Type B pancreatic cell (in vitro differentiated cells): ENCODE data around the gene RAD9A. TPM values are rescaled to one million over a fixed set of nuclear protein-coding genes. Genes with fewer than 3 reads are reported as not detected.
"Not testable (repeated sequence)": the region's sequence is repeated elsewhere in the genome, so short reads cannot be mapped to it uniquely, and the experiment has no call there.

ENCODE experiments used
- DNase-seq: peaks from one replicate; pipeline ENCODE4 v3.0.0; 2021; ENCODE audit warnings: mixed read lengths; ENCODE audit not compliant: unreplicated experiment; ENCODE audit errors: extremely low spot score
- H3K27ac Mint-ChIP-seq: 2 replicates; pipeline ENCODE4 v1.8.0; 2021; ENCODE audit warnings: mild to moderate bottlenecking, mixed read lengths
- H3K27me3 Mint-ChIP-seq: 2 replicates; pipeline ENCODE4 v1.8.0; 2021; ENCODE audit warnings: mixed read lengths
- H3K36me3 Mint-ChIP-seq: 2 replicates; pipeline ENCODE4 v1.8.0; 2021; ENCODE audit warnings: mixed read lengths
- H3K4me1 Mint-ChIP-seq: one replicate; pipeline ENCODE4 v1.8.0; 2021; ENCODE audit warnings: mixed read lengths; ENCODE audit not compliant: unreplicated experiment
- H3K4me3 Mint-ChIP-seq: 2 replicates; pipeline ENCODE4 v1.8.0; 2021; ENCODE audit warnings: mild to moderate bottlenecking, mixed read lengths
- H3K9me3 Mint-ChIP-seq: 2 replicates; pipeline ENCODE4 v1.8.0; 2021; ENCODE audit warnings: mixed read lengths
- total RNA-seq: library from RNA; stranded (reverse); gene quantifications from 2 replicates; pipeline ENCODE4 v1.2.1, GENCODE V29; 2021; ENCODE audit warnings: low replicate concordance
- TF ChIP-seq, protein P1 (sequence below): fragments of 200-600 bp; sonication (generic); conservative IDR thresholded peaks from 2 replicates; pipeline ENCODE4 v1.5.0; 2021; ENCODE audit warnings: antibody characterized with exemption, mild to moderate bottlenecking

RAD9A gene
- total RNA-seq, 1 donor from 2014 or later, result 41.2 TPM

DNA sequence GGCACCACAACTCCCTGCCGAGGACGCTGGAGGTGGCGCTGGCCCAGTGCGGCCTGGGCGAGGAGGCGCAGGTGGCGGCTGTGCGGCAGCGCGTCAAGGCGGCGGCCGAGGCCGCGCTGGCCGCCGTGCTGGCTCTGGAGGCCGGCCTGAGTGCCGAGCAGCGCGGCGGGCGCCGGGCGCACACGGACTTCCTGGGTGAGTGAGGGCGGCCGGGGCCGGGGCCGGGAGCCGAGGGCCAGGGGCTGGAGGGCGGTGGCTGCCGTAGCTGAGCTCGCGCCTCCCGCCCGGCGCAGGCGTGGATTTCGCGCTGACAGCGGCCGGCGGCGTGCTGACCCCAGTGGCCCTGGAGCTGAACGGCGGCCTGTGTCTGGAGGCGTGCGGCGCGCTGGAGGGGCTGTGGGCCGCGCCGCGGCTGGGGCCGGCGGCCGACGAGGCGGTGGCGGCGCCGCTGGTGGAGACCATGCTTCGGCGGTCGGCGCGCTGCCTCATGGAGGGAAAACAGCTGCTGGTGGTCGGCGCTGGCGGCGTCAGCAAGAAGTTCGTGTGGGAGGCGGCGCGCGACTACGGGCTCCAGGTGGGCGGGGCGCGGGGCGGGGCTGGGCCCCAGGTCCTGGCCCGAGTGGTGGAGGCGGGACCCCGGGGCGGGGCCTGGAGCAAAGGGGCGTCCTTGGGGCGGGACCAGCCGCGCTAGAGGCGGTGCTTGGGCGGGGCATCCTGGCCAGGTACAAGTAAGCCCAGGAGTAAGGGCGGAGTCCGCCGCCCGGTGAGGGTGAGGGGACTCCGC lies 29.1 kb downstream of the RAD9A start:
- H3K36me3 Mint-ChIP-seq, result no peaks in the 10 kb centered on the region
- peak; percentile 99 for DNase-seq
- TF ChIP-seq, protein P1, sequence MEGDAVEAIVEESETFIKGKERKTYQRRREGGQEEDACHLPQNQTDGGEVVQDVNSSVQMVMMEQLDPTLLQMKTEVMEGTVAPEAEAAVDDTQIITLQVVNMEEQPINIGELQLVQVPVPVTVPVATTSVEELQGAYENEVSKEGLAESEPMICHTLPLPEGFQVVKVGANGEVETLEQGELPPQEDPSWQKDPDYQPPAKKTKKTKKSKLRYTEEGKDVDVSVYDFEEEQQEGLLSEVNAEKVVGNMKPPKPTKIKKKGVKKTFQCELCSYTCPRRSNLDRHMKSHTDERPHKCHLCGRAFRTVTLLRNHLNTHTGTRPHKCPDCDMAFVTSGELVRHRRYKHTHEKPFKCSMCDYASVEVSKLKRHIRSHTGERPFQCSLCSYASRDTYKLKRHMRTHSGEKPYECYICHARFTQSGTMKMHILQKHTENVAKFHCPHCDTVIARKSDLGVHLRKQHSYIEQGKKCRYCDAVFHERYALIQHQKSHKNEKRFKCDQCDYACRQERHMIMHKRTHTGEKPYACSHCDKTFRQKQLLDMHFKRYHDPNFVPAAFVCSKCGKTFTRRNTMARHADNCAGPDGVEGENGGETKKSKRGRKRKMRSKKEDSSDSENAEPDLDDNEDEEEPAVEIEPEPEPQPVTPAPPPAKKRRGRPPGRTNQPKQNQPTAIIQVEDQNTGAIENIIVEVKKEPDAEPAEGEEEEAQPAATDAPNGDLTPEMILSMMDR, result peak; percentile 19
- peak overlapping the region; percentile 82 for H3K27ac Mint-ChIP-seq
- peaks cover 14% of the 10 kb centered on the region for H3K27me3 Mint-ChIP-seq
- H3K9me3 Mint-ChIP-seq, result no peaks in the 10 kb centered on the region
- peak overlapping the region; percentile 81 for H3K4me3 Mint-ChIP-seq
- peaks cover 13% of the 10 kb centered on the region for H3K4me1 Mint-ChIP-seq

DNA sequence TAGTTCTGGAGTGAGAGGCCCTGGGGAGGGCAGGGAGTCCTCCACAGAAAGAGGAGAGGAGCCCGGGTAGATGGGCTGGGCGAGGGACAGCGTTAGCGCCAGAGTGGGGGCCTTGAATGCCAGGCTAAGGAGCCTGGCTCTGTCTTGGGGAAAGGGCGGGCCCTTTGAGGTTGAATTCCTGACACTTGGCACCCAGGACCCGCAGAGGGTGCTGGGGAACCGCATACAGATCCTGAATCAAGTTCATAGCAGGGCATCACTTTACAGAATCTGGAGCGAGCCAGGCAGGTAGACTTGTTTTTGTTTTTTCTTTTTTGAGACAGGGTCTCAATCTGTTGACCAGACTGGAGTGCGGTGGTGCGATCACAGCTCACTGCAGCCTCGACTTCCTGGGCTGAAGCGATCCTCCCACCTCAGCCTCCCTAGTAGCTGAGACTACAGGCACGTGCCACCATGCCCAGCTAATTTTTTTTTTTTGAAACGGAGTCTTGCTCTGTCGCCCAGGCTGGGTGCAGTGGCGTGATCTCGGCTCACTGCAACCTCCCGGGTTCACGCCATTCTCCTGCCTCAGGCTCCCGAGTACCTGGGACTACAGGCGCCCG lies 29.7 kb downstream of the RAD9A start:
- DNase-seq, result no peak
- peak overlapping the region; percentile 81 for H3K4me3 Mint-ChIP-seq
- H3K27ac Mint-ChIP-seq, result peak overlapping the region; percentile 82
- no peaks in the 10 kb centered on the region for H3K36me3 Mint-ChIP-seq
- H3K9me3 Mint-ChIP-seq, result no peaks in the 10 kb centered on the region
- TF ChIP-seq, protein P1, result no peak
- H3K27me3 Mint-ChIP-seq, result peaks cover 7% of the 10 kb centered on the region
- peaks cover 8% of the 10 kb centered on the region for H3K4me1 Mint-ChIP-seq

DNA sequence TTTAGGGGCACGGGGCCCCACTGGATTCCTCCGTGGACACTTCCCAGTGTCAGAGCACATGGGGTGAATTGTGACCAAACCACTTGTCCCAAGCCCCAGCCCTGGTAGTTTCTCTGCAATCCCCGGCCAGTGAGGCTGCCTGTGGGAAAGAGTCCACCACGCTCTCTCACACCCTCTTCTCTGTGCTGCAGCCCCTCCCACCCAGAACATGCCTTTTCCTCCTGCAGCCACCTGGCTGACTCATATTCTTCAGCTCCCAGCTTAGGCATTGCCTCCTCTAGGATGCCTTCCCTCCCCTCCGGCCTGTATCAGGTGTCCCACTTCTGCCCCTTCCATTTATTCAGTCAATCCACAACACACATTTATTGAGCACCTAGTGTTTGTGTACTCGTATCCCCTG lies 31.1 kb downstream of the RAD9A start:
- no peak for DNase-seq
- Mint-ChIP-seq H3K27me3 (no peaks in the 10 kb centered on the region), H3K4me3 (peak overlapping the region; percentile 66), H3K9me3 (no peaks in the 10 kb centered on the region), H3K36me3 (no peaks in the 10 kb centered on the region), H3K4me1 (peaks cover 8% of the 10 kb centered on the region), H3K27ac (peak overlapping the region; percentile 87)
- TF ChIP-seq, protein P1, result no peak

DNA sequence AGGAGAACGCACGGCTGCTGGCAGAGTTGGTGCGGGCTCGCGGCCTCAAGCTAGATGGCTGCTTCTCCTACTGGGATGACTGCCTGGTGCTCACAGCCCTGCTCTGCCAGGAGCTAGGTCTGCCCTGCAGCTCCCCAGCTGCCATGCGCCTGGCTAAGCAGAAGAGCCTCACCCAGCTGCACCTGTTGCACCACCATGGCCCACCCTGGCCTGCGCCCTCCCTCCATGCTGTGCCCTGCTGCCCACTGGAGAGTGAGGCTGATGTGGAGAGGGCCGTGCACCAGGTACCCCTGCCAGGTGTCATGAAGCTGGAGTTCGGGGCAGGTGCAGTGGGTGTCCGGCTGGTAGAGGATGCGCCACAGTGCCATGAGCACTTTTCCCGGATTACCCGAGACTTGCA lies 31.7 kb downstream of the RAD9A start:
- Mint-ChIP-seq H3K27me3 (no peaks in the 10 kb centered on the region), H3K4me3 (no peak overlapping the region), H3K27ac (no peak overlapping the region), H3K9me3 (no peaks in the 10 kb centered on the region), H3K4me1 (peaks cover 12% of the 10 kb centered on the region), H3K36me3 (no peaks in the 10 kb centered on the region)
- TF ChIP-seq, protein P1, result no peak
- no peak for DNase-seq

DNA sequence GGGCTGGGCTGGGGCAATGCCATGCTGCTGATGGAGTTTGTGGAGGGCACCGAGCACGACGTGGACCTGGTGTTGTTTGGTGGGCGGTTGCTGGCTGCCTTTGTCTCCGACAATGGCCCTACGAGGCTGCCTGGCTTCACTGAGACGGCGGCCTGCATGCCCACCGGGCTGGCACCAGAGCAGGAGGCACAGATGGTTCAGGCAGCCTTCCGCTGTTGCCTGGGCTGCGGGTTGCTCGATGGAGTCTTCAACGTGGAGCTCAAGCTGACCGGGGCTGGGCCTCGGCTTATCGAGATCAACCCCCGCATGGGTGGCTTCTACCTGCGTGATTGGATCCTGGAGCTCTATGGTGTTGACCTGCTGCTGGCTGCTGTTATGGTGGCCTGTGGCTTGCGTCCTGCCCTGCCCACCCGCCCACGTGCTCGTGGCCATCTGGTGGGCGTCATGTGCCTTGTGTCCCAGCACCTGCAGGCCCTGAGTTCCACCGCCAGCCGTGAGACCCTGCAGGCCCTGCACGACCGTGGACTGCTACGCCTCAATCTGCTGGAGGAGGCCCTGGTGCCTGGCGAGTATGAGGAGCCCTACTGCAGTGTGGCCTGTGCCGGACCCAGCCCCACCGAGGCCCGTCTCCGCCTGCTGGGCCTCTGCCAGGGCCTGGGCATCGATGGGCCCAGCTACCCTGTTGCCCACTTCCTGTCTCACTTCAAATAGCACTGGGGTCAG lies 32.3 kb downstream of the RAD9A start:
- Mint-ChIP-seq H3K4me3 (no peak overlapping the region), H3K27me3 (no peaks in the 10 kb centered on the region), H3K27ac (no peak overlapping the region), H3K9me3 (no peaks in the 10 kb centered on the region), H3K36me3 (no peaks in the 10 kb centered on the region), H3K4me1 (peaks cover 12% of the 10 kb centered on the region)
- TF ChIP-seq, protein P1, result no peak
- DNase-seq, result no peak

DNA sequence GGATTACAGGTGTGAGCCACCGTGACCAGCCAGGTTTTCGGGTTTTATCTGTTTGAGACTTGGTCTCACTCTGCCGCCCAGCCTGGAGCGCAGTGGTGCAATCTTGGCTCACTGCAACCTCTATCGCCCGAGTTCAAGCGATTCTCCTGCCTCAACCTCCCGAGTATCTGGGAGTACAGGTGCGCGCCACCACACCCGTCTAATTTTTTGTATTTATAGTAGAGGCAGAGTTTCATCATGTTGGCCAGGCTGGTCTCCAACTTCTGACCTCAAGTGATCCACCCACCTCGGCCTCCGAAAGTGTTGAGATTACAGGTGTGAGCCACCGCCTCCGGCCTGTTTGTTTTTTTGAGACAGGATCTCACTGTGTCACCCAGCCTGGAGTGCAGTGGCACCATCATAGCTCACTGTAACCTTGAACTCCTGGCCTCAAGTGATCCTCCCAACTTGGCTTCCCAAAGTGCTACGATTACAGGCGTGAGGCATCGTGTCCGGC lies 35.6 kb downstream of the RAD9A start:
- Mint-ChIP-seq H3K27ac (peak overlapping the region; percentile 84), H3K4me3 (peak overlapping the region; percentile 93)
- H3K9me3 Mint-ChIP-seq, H3K4me1 Mint-ChIP-seq, H3K27me3 Mint-ChIP-seq, DNase-seq, H3K36me3 Mint-ChIP-seq: not testable (repeated sequence)
